HG03108 (cell line): ENCODE measurements around the gene LMO4.

Experiments
- ATAC-seq: cut with Tn5 transposase; IDR thresholded peaks from one replicate; pipeline ENCODE4 v1.9.1; 2021; ENCODE audit warnings: moderate library complexity; ENCODE audit not compliant: unreplicated experiment

The LMO4 gene

GRCh38 chr1:87327376-87328271 lies 1.1 kb upstream of the LMO4 start:
- no peak for ATAC-seq

- no peak for ATAC-seq
Observed at GRCh38 chr1:87329051-87329525, 408 bp downstream of the LMO4 start.

GRCh38 chr1:87329526-87330056 lies 911 bp downstream of the LMO4 start:
- no peak for ATAC-seq

- no peak for ATAC-seq
Observed at GRCh38 chr1:87330057-87330884, 1.6 kb downstream of the LMO4 start.

GRCh38 chr1:87330885-87331364 lies 2.2 kb downstream of the LMO4 start:
- no peak for ATAC-seq

GRCh38 chr1:87331365-87332241 lies 2.9 kb downstream of the LMO4 start:
- ATAC-seq, result no peak

- ATAC-seq, result no peak
Observed at GRCh38 chr1:87333692-87334347, 5.1 kb downstream of the LMO4 start.

DNA sequence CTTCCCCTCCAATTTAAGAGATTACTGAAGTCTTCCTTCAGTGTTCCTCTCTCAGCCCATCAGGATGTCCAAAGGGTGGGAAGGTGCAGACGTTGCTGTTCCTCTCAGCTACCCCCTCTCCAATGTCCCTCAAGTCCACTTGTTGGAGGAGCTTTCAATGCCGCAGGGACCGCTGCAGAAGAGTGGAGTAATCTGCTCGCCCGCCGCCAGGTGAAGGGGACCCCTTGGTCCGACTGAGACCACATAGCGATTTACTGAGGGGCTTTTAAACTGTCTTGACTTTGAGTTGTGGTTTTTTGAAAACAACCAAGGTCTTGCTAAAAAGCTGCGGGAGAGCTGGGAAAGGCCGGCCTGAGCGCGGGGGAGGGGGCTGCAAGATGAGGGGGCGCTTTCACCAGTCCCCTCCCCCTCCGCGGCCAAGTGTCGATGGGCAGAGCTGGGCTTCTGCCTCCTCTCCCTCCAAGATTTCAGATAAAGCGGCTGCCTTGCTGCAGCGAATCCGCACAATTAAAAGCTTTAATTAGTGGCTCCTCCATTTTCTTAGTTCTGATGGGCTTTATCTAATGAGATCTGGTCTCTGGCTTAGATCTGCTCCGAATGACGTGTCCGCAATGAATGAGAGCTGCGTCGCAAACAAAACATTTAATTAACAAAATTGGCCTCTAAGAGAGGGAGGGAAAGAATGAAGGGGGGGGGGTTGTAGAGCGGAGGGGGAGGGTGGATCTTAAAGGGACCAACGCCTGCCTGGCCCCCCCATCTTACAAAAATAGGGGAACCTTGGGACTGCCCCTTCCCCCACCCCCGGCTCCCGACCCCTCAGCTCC lies 5.9 kb downstream of the LMO4 start:
- no peak for ATAC-seq

- ATAC-seq, result peak; percentile 43
Observed at GRCh38 chr1:87335175-87335884, 6.7 kb downstream of the LMO4 start.

GRCh38 chr1:87336623-87337067 lies 8.0 kb downstream of the LMO4 start:
- no peak for ATAC-seq

- ATAC-seq, result no peak
Observed at GRCh38 chr1:87337606-87338005, 8.9 kb downstream of the LMO4 start.

DNA sequence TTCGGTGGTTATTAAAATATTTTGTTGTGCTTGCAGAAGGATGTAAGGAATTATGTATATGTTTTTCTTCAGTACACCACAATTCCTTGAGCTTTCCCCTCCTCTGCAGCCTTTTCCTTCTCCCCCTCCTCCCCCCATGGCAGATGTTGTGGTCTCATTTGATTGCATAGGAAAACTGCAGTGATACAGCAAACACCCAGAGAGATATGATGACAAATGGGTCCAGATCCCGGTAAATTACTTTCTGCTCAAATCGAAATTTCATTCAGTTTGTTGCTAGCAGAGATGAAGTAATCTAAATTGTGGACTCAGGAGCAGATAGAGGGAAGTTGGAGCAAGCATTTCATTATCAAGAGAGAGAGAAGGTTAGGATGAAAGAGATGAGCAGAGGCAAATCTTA lies 9.9 kb downstream of the LMO4 start:
- no peak for ATAC-seq

- ATAC-seq, result no peak
Observed at GRCh38 chr1:87344231-87344630, 15.6 kb downstream of the LMO4 start.

DNA sequence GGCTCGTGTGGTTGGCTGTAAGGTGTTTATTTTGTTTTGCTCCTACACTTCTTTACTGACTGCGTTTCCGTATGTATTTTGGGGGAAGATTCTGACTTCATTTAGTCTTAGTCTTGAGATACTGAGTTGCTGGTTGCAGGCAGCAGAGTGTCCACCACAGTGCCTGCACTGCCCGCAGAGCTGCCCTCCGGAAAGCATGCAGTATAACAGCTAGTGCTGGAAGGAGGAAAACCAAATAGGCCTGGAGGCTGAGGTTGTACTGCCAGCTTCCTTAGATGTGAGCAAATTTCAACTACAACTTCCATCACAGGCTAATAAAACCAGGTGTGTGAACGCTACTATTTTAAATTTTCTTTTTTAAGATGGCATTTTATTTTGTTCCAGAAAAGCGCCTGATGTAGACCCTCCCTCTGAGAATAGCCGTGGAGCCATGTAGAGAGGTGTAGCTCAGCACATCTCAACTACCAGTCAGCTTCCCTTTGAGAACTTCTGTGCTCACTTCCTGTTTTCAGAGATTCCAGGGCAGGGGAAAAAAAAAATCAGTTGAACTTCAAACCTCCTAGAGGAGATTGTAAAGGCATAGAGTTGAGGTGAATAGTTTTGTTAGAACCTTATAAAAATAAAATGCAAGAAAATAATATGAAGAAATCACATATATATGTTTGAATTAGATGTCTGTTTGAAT lies 17.6 kb downstream of the LMO4 start:
- no peak for ATAC-seq

- ATAC-seq, result no peak
Observed at GRCh38 chr1:87348341-87349019, 19.8 kb downstream of the LMO4 start.

- ATAC-seq, result no peak
Observed at GRCh38 chr1:87349036-87349435, 20.4 kb downstream of the LMO4 start.

GRCh38 chr1:87355894-87356293 lies 27.2 kb downstream of the LMO4 start:
- no peak for ATAC-seq
